ENCODE data around the gene GNAQ. TPM values are rescaled to one million over a fixed set of nuclear protein-coding genes. Genes with fewer than 3 reads are reported as not detected.

GNAQ gene
- total and polyA plus RNA-seq, 3 donors from 2014 or later, result 23.5 to 42.9 (median 39.4) TPM

- H3K4me3 ChIP-seq, result no peak overlapping the region
- H3K27me3 ChIP-seq, result no peaks in the 10 kb centered on the region
- DNase-seq, result no peak
- WGBS, 2 donors, result 89 to 91% methylated on average over 5 of the region's 5 CpGs
- no peaks in the 10 kb centered on the region for H3K36me3 ChIP-seq (ENCODE audit: low read depth, missing control alignments)
- no peaks in the 10 kb centered on the region for H3K9me3 ChIP-seq
- TF ChIP-seq POLR2A (IDR thresholded peaks at IDR 0.05) (no peak), CTCF (IDR thresholded peaks at IDR 0.05) (no peak)
- no peaks in the 10 kb centered on the region for H3K4me1 ChIP-seq
- intact Hi-C loops (cut with DNase I; ENCODE audit: low total_unique reads), result no loop called here
- H3K27ac ChIP-seq, result no peak overlapping the region
Observed at GRCh38 chr9:77909306-77909705, 122.3 kb downstream of the GNAQ start.

- DNase-seq, result no peak
- Histone ChIP-seq H3K36me3 (ENCODE audit: low read depth, missing control alignments) (no peaks in the 10 kb centered on the region), H3K27me3 (no peaks in the 10 kb centered on the region), H3K4me3 (no peak overlapping the region), H3K9me3 (no peaks in the 10 kb centered on the region), H3K4me1 (no peaks in the 10 kb centered on the region), H3K27ac (no peak overlapping the region)
- intact Hi-C loops (cut with DNase I; ENCODE audit: low total_unique reads), result no loop called here
- TF ChIP-seq CTCF (IDR thresholded peaks at IDR 0.05) (no peak), POLR2A (IDR thresholded peaks at IDR 0.05) (no peak)
- 94 to 96% methylated on average over 2 of the region's 2 CpGs for WGBS, 2 donors
Observed at GRCh38 chr9:77908293-77908692, 123.3 kb downstream of the GNAQ start.

- Histone ChIP-seq H3K27ac (no peak overlapping the region), H3K4me3 (no peak overlapping the region), H3K36me3 (ENCODE audit: low read depth, missing control alignments) (no peaks in the 10 kb centered on the region), H3K9me3 (no peaks in the 10 kb centered on the region), H3K27me3 (no peaks in the 10 kb centered on the region), H3K4me1 (no peaks in the 10 kb centered on the region)
- WGBS, 2 donors, result 67 to 70% methylated on average over 4 of the region's 4 CpGs
- intact Hi-C loops (cut with DNase I; ENCODE audit: low total_unique reads), result no loop called here
- DNase-seq, result no peak
- no peak for TF ChIP-seq POLR2A (IDR thresholded peaks at IDR 0.05)
- no peak for TF ChIP-seq CTCF (IDR thresholded peaks at IDR 0.05)
Observed at GRCh38 chr9:77907585-77907984, 124.0 kb downstream of the GNAQ start.

- Histone ChIP-seq H3K27me3 (no peaks in the 10 kb centered on the region), H3K27ac (no peak overlapping the region), H3K4me1 (no peaks in the 10 kb centered on the region), H3K9me3 (no peaks in the 10 kb centered on the region), H3K36me3 (ENCODE audit: low read depth, missing control alignments) (no peaks in the 10 kb centered on the region), H3K4me3 (no peak overlapping the region)
- TF ChIP-seq POLR2A (IDR thresholded peaks at IDR 0.05) (no peak), CTCF (IDR thresholded peaks at IDR 0.05) (no peak)
- WGBS, 2 donors, result 71 to 73% methylated on average over 1 of the region's 1 CpG
- no peak for DNase-seq
- intact Hi-C loops (cut with DNase I; ENCODE audit: low total_unique reads), result no loop called here
Observed at GRCh38 chr9:77906991-77907390, 124.6 kb downstream of the GNAQ start.

GRCh38 chr9:77903666-77904285, 127.8 kb downstream of the GNAQ start:
- DNase-seq, result no peak
- Histone ChIP-seq H3K27me3 (no peaks in the 10 kb centered on the region), H3K4me1 (no peaks in the 10 kb centered on the region), H3K4me3 (no peak overlapping the region), H3K9me3 (no peaks in the 10 kb centered on the region), H3K36me3 (ENCODE audit: low read depth, missing control alignments) (no peaks in the 10 kb centered on the region), H3K27ac (no peak overlapping the region)
- intact Hi-C loops (cut with DNase I; ENCODE audit: low total_unique reads), result no loop called here
- WGBS, 2 donors, result 63 to 80% methylated on average over 1 of the region's 1 CpG
- TF ChIP-seq CTCF (IDR thresholded peaks at IDR 0.05), result no peak

Data from testis (tissue), 3 donors.